HEK293 (cell line): ENCODE measurements around the gene TRPC4.
A peak's percentile ranks its signal among the peaks of the same experiment; 100 is the strongest.

Source experiments
- CTCF ChIA-PET: fragments of 350-600 bp; formaldehyde crosslinking; extraction: SDS; loops from one replicate; lab custom pipeline; 2021; ENCODE audit warnings: antibody characterized with exemption; lab: Yijun Ruan, JAX
- POLR2A ChIA-PET: fragments of 300-600 bp; formaldehyde crosslinking; extraction: SDS; loops from one replicate; lab custom pipeline; 2020; ENCODE audit warnings: antibody characterized with exemption, inconsistent platforms; lab: Yijun Ruan, JAX
- H3K27ac ChIP-seq: fragments of 200-500 bp; sonication (Bioruptor generic); 2 replicates; pipeline ENCODE4 v1.5.1; 2014; ENCODE audit warnings: low read depth, low read length, control low read depth, inconsistent platforms; ENCODE audit errors: extremely low read depth
- H3K36me3 ChIP-seq, 2 experiments: fragments of 200-500 bp in 1 of 2; sonication (Bioruptor generic) in 1 of 2; 1 replicate in 1 of 2; 2 replicates in 1 of 2; pipeline ENCODE4 v1.5.1; 2014 to 2017; ENCODE audit warnings: inconsistent platforms in 2 of 2, low read length in 2 of 2; ENCODE audit not compliant: control insufficient read depth in 2 of 2, insufficient read depth in 1 of 2
- H3K4me1 ChIP-seq: fragments of 200-500 bp; sonication (Bioruptor generic); 2 replicates; pipeline ENCODE4 v1.5.1; 2014; ENCODE audit warnings: mild to moderate bottlenecking, low read length, inconsistent platforms; ENCODE audit not compliant: control insufficient read depth, insufficient read depth
- H3K4me3 ChIP-seq: 2 replicates; pipeline ENCODE4 v1.5.1; 2011; ENCODE audit warnings: low read depth, mild to moderate bottlenecking, control low read depth, low read length, moderate library complexity
- H3K9me3 ChIP-seq: fragments of 200-500 bp; sonication (Bioruptor generic); 2 replicates; pipeline ENCODE4 v1.5.1; 2014; ENCODE audit warnings: low read depth, low read length, inconsistent platforms; ENCODE audit not compliant: control insufficient read depth, insufficient read depth
- EGR2 ChIP-seq: fragments of 450-650 bp; formaldehyde crosslinking; IDR thresholded peaks from 2 replicates; pipeline ENCODE4 v1.5.1; 2016; ENCODE audit warnings: low read depth, missing biosample characterization, missing genetic modification characterization
- PRDM10 ChIP-seq: fragments of 450-650 bp; formaldehyde crosslinking; IDR thresholded peaks from 2 replicates; pipeline ENCODE4 v1.5.1; 2016; ENCODE audit warnings: missing biosample characterization, missing genetic modification characterization
- ZBTB21 ChIP-seq: fragments of 450-650 bp; formaldehyde crosslinking; IDR thresholded peaks from 2 replicates; pipeline ENCODE4 v1.5.1; 2017; ENCODE audit warnings: missing biosample characterization, missing genetic modification characterization
- ZBTB44 ChIP-seq: fragments of 450-650 bp; IDR thresholded peaks from 2 replicates; pipeline ENCODE4 v1.5.1; 2018; ENCODE audit warnings: missing biosample characterization, mild to moderate bottlenecking, missing genetic modification characterization
- ZIC2 ChIP-seq: fragments of 450-650 bp; formaldehyde crosslinking; IDR thresholded peaks from 2 replicates; pipeline ENCODE4 v1.5.1; 2016; ENCODE audit warnings: missing biosample characterization, missing genetic modification characterization
- ZNF121 ChIP-seq: fragments of 450-650 bp; formaldehyde crosslinking; IDR thresholded peaks from 2 replicates; pipeline ENCODE4 v1.5.1; 2016; ENCODE audit warnings: missing biosample characterization, missing genetic modification characterization
- ZNF138 ChIP-seq: fragments of 450-650 bp; formaldehyde crosslinking; IDR thresholded peaks from 2 replicates; pipeline ENCODE4 v1.5.1; 2016; ENCODE audit warnings: missing biosample characterization, missing genetic modification characterization, borderline replicate concordance
- ZNF266 ChIP-seq: fragments of 450-650 bp; formaldehyde crosslinking; IDR thresholded peaks from 2 replicates; pipeline ENCODE4 v1.5.1; 2016; ENCODE audit warnings: missing biosample characterization, missing genetic modification characterization, low read depth
- ZNF324 ChIP-seq: fragments of 450-650 bp; formaldehyde crosslinking; IDR thresholded peaks from 2 replicates; pipeline ENCODE4 v1.5.1; 2016; ENCODE audit warnings: missing biosample characterization, missing genetic modification characterization
- ZNF521 ChIP-seq: fragments of 450-650 bp; formaldehyde crosslinking; IDR thresholded peaks from 2 replicates; pipeline ENCODE4 v1.5.1; 2017; ENCODE audit warnings: missing biosample characterization, mild to moderate bottlenecking, missing genetic modification characterization
- ZNF561 ChIP-seq: fragments of 450-650 bp; IDR thresholded peaks from 2 replicates; pipeline ENCODE4 v1.5.1; 2018; ENCODE audit warnings: missing biosample characterization, missing genetic modification characterization, borderline replicate concordance
- ZNF621 ChIP-seq: fragments of 450-650 bp; formaldehyde crosslinking; IDR thresholded peaks from 2 replicates; pipeline ENCODE4 v1.5.1; 2017; ENCODE audit warnings: missing biosample characterization, missing genetic modification characterization
- ZNF639 ChIP-seq: fragments of 450-650 bp; formaldehyde crosslinking; IDR thresholded peaks from 2 replicates; pipeline ENCODE4 v1.5.1; 2016; ENCODE audit warnings: missing biosample characterization, missing genetic modification characterization
- ZNF707 ChIP-seq: fragments of 450-650 bp; formaldehyde crosslinking; IDR thresholded peaks from 2 replicates; pipeline ENCODE4 v1.5.1; 2016; ENCODE audit warnings: missing biosample characterization, missing genetic modification characterization
- ZNF785 ChIP-seq: fragments of 450-650 bp; formaldehyde crosslinking; IDR thresholded peaks from 2 replicates; pipeline ENCODE4 v1.5.1; 2016; ENCODE audit warnings: missing biosample characterization, missing genetic modification characterization
- ZNF792 ChIP-seq: fragments of 450-650 bp; formaldehyde crosslinking; IDR thresholded peaks from 2 replicates; pipeline ENCODE4 v1.5.1; 2016; ENCODE audit warnings: missing biosample characterization, missing genetic modification characterization

TRPC4 gene

GRCh38 chr13:37647031-37647650 lies 222.4 kb downstream of the TRPC4 start:
- Histone ChIP-seq H3K4me3 (no peak overlapping the region), H3K27ac (no peak overlapping the region), H3K4me1 (peaks cover 4% of the 10 kb centered on the region; the same call in 1 of the 2 replicates), H3K9me3 (no peaks in the 10 kb centered on the region), H3K36me3 (no peaks in the 10 kb centered on the region)
- no peak for TF ChIP-seq ZNF621
- TF ChIP-seq ZIC2 (tag by site-specific recombination) = no peak
- no peak for TF ChIP-seq ZNF561 (tag by site-specific recombination)
- peak; percentile 43 for TF ChIP-seq PRDM10 (tag by site-specific recombination)
- TF ChIP-seq ZNF639 (tag by site-specific recombination) = no peak
- TF ChIP-seq, all 188 proteins: peak for 1
- ChIA-PET POLR2A (no interaction called here), CTCF (interaction anchor here (1.1 kb wide), 1 partner anchor 122 kb away, joined by 3 read pairs; no protein-coding TSS in a partner anchor)

- CTCF ChIA-PET = interaction anchor here (1.1 kb wide), 1 partner anchor 123 kb away, joined by 3 read pairs; no protein-coding TSS in a partner anchor
- H3K36me3 ChIP-seq = no peaks in the 10 kb centered on the region
- H3K4me3 ChIP-seq = no peak overlapping the region
- H3K4me1 ChIP-seq = peaks cover 4% of the 10 kb centered on the region; the same call in 1 of the 2 replicates
- POLR2A ChIA-PET = no interaction called here
- no peak overlapping the region for H3K27ac ChIP-seq
- no peaks in the 10 kb centered on the region for H3K9me3 ChIP-seq
- TF ChIP-seq ZNF324 (tag by site-specific recombination) (no peak), ZBTB21 (tag by site-specific recombination) (no peak), ZBTB44 (tag by site-specific recombination) (no peak), EGR2 (tag by site-specific recombination) (no peak), ZNF521 (tag by site-specific recombination) (no peak), ZNF785 (tag by site-specific recombination) (no peak), ZNF707 (tag by site-specific recombination) (no peak), ZNF138 (tag by site-specific recombination) (no peak), ZNF121 (tag by site-specific recombination) (no peak), ZNF792 (no peak), ZNF266 (tag by site-specific recombination) (no peak)
These were observed 223.0 kb downstream of the TRPC4 start for GRCh38 chr13:37646531-37646930.
